ENCODE data around the gene LRRIQ4.
A peak's percentile ranks its signal among the peaks of the same experiment; 100 is the strongest.

LRRIQ4 gene

DNA sequence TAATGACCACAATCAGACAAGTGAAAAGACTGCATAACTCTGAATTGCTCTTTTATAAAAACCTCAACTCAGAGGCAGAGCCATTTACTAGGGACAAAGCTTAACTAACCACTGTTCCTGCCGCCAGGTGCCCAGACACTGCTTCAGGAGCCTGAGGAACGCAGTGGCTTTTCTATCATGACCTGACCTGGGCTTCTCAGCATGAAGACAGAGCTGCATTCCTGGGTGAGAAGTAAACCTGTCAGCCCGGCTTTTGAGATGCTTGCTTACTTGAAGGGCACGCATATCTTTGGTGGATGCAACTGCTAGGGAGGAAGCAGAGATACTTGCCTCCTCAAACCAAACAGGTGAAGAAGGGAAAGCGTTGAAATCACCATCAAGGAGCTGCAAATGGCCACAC is 49.2 kb downstream of the LRRIQ4 start:
- no peak for DNase-seq

DNA sequence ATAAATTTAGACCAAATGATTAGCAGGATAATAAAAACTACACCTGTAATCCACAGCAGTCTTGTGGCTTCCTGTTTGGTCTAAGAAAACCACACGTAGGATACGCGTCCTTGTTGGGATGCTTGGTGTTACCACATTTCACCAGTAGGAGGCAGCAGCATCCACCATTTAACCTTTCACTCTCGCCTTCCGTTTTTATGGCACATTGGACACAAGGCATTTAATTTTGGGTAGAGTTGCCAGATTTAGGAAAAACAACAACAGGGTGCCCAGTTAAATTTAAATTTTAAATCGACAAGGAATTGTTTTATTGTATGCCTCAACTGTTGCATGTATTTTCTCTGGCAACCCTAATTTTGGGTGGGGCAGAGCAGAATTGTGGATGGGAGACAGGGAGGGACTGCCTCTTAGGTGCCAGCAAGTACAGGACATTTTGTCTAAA is 50.8 kb downstream of the LRRIQ4 start:
- peak; percentile 6 for DNase-seq

DNA sequence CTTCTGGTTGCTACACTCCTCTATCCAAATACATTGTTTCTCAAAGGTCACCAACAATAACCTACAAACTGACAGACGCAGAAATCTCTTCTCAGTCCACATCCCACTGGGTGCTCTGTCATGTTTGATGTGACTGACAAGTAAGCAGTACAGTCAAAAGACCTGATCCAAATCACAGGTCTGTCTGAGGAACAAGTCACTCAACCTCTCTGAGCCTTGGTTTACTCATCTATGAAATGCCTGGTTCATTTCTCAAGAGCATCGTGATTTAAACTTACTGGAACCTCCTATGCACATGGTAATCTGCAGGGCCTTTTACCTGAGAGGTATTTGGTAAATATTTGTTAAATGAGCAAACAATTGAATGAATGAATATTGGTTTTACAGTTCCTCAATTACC is 51.6 kb downstream of the LRRIQ4 start:
- no peak for DNase-seq

DNA sequence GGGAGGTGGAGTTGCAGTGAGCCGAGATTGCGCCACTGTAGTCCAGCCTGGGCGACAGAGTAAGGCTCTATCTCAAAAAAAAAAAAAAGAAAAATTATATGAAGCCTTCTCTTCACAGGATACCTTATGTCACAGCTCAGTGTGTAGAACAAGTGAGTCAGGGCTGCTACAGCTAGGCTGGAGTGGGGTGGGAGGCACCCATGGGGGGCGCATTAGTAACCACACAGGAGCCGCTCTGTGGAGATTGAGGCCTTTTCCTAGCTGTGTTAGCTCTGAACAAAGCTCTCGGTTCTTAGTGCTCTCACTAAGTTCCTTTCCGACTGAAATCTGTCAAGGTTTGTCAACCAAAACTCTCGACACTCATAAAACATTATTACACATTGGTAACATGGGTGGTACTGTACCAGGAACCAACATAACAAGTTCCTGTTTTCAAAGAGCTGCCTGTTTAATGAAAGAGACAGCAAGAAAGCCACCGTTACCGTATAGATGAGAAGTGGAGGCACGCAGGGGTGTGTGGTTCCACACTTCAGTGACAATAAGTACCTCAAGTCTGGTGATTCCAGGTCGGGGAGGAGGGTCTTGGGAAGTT is 52.6 kb downstream of the LRRIQ4 start:
- DNase-seq = no peak

DNA sequence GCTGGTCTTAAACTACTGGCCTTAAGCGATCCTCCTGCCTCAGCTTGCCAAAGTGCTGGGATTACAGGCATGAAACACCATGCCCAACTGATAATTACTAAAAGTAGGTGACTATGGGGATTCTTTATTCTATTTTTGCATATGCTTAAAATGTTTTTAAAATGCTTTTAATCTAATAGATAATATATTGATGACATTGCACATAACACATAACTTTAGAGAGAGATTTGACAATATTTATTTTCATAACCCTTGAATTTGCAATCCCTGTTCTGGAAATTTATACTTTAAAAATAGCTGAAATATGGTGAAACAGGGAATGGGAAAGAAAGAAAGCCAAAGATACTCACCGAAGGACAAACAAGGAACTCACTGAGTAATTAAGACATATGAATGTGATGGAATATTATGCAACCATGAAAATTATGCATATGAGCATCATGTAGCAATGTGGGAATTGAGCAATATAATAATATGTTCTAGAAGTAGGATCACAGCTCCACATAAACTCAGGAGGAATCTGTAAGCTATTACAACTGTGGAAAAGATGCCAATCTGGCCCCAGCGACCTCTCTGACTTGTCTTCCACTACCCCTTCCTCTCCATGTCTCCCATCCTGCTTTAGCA is 55.0 kb downstream of the LRRIQ4 start:
- DNase-seq = no peak

DNA sequence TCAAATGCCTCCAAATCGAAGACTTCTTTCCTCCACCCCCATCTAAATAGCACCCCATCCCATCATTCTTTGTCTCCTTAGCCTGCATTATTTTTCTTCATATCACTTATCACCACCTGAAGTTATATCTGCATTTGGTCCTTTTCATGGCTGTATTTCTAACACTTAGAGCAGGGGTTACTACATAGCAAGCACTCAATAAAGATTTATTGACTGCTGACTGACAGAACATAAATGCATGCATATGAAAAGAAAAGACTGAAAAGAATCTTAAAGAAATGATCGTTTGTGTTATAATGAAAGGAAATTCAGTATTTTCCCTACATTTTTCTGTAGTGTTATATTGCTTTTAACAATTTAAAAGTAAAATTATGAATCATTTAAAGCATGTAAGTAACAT is 55.7 kb downstream of the LRRIQ4 start:
- no peak for DNase-seq

DNA sequence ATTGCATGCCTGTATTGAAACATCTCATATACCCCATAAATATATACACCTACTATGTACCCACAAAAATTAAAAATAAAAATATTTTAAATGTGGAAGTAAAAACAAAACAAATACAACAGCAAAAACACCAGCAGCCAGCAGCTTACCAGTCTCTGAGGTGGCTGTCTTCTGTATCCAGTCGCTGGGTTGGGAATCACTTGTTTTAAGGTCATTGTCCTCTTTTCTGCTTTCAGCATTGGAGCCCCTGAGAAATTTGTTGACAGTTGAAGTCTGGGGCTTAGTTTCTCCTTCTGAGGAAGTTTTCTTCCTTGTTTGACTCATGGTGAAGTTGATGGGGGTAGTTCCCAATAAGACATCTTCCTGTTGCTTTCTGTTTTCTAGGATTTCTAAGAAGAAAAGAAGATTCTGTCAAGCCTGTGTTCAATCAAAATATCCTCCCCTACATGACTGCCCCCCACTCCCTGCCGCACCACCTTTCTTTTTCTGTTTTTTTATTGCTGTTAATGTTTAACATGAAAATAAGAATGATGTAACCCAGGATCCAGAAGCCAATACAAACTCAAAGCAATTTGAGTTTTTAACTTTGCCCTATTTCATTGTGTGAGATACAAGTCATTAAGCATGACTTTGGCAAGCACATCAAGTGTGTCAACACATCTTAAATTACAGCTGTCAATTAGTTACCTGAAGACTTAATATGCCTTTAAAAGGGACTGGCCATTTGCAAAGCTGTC is 57.0 kb downstream of the LRRIQ4 start, which contains the start of gene LRRC31:
TSS of gene LRRC31 (minus strand) at position 452 of the 737 bp plus-strand sequence. CDS start at position 324, 128 bp downstream.
- peak; percentile 4 for DNase-seq

DNA sequence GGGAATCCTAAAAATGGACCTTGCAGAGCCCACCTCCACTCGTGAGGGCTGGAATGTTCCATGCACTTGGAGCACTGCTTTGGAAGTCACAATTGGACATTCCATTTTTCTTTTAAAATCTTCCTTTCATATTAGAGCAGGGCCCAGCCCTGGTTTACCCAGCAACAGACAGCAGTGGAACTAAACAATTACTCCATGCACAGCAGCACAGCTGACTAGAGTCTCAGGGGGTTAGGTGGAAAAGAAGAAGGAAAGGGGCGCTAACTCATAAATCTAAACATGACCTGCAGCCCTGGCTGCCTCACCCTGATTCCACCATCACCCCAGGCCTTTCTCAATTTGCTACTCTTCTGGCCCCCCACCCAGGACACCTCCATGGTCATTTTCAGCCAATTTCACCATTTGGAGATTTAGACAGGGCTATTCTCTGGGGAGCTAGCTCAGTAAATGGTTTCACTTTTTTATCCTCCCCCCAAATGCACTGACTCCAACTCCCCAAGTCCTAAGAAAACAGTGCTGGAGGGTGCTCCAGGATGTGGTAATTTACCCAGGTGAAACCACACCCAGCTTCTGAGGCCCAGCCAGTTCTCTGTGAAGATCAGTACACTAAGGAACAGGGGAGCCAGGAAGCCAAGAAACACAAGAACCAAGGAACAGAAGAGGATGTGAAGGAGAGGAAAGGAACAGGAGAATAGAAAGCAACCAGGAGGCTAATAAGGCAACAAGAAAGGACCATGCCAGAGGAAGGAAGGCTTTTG is 58.6 kb downstream of the LRRIQ4 start:
- DNase-seq = no peak

DNA sequence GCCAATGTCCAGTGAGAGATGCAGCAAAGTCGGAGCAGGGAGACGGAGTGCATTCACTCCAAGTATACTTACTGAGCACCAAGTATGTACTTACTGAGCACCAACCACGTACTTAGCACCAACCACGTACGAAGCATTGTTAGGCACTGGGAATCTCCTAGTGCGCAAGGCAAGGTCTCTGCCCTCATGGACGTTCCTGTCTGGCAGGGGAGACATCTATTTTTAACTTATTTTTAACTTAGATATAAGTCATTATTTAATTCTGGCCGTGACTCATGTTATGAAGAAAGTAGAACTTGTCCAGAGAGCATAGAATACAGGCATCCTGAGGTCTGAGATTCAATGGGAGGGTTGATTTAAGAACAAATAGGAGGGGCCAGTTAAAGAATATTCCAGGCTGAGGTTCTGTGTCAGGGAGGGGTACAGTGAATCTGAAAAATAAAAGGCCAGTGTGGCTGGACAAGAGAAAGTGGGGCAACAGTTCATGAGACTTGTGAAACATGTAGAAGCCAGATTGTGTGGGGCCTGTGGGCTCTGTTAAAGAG is 66.4 kb downstream of the LRRIQ4 start:
- DNase-seq = no peak

DNA sequence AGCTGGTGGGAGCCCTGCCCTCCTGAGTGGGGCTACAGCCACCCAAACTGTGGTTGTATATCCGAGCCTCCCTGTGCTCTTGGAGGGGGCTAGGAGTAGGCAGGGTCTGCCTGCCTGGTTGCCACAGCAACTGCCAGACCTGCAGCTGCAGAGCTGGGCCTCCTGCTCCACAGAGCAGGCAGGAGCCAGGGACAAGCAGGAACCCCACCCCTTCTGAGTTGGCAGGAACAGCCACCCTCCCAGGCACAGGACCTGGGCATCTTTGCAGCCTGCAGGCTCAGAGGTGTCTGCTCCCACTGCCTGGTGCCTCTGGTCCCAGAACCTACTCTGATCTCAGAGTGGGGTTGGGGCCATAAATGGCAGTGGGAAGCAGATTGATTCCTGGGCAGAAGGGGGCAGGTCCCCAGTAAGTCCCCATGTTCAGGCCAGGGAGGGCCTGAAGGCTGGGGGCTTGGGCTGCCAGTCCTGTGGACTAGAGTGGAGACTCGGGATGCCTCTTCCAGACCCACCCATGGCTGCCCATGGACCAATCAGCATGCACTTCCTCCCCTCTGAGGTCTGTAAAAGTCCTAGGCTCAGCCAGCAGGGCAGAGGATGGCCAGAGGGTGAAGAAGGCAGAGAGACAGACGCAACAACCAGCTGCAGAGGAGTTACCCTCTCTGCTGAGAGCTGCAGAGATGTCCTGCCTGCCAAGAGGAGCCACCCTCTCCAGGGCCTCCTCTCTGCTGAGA is 67.3 kb downstream of the LRRIQ4 start:
- no peak for DNase-seq

DNA sequence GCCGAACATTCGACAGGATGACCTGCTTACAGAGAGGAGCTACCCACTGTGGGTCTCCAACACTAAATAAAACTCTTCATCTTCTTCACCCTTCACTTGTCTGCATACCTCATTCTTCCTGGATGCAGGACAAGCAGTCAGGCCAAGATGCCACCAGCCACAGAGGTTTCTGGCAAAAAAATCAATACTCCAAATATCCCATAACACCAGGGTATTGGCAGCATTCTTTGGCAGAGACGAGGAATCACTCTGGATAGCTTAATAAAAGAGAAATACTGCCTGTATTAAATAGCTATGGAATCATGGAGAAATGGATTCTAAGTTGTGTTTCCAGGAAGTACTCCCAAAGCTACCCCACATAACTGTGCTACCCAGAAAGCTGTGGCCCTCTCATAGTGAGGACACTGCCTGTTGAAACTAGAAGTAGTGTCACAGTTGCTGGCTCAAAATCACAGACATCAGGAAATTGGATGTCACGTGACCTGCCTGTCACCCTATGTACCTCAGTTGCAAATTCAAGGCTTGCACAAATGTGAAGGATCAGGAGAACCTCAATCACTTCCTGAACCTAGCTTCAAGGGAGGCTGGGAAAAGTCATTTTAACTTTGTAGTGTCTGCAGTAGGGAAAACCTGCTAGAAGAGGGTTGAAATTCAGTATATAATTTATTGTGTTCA is 68.0 kb downstream of the LRRIQ4 start:
- no peak for DNase-seq

DNA sequence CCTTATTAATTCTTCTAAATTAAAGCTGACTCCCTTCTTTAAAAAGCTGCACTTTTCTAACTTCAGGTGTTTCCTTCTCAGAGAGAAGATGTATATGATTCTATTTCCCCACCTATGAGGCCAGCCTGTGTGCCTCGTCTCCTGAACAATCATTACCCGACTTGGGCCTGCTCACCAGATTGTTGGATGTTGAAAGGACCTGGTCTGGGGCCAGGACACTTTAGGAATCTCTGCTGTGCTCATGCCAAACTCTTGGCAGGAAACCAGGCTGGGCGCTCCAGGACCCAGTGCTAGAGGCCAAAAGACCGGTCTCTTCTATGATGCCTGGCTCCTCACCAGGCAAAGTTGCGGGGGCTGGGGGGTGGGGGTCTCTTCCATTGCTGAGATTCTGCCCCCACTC is 74.0 kb downstream of the LRRIQ4 start:
- no peak for DNase-seq

Data from NCI-H510A (cell line).